HG03457 (cell line): ENCODE measurements around the gene IGIP.

ENCODE experiments used
- ATAC-seq: cut with Tn5 transposase; IDR thresholded peaks from one replicate; pipeline ENCODE4 v1.9.1; 2021; ENCODE audit warnings: moderate number of reproducible peaks; ENCODE audit not compliant: unreplicated experiment

The IGIP gene

GRCh38 chr5:140111011-140111858 is 14.5 kb upstream of the IGIP start:
- ATAC-seq, result no peak

- no peak for ATAC-seq
These were observed 13.7 kb upstream of the IGIP start for GRCh38 chr5:140111859-140112551.

- no peak for ATAC-seq
These were observed 13.0 kb upstream of the IGIP start for GRCh38 chr5:140112685-140113179.

- no peak for ATAC-seq
These were observed 12.5 kb upstream of the IGIP start for GRCh38 chr5:140113180-140113698.

- ATAC-seq, result peak; percentile 71
These were observed 12.0 kb upstream of the IGIP start, which contains the start of gene PURA for GRCh38 chr5:140113699-140114263. Gene PURA, plus strand, starts transcription at chr5:140114109. Its CDS starts 73 bp downstream, at chr5:140114182.

- peak; percentile 22 for ATAC-seq
These were observed 11.2 kb upstream of the IGIP start for GRCh38 chr5:140114341-140115185.

GRCh38 chr5:140115186-140115500 is 10.6 kb upstream of the IGIP start:
- ATAC-seq, result no peak

- no peak for ATAC-seq
These were observed 9.0 kb upstream of the IGIP start for GRCh38 chr5:140116716-140117115.

- no peak for ATAC-seq
These were observed 8.2 kb upstream of the IGIP start for GRCh38 chr5:140117523-140117922.

- ATAC-seq, result no peak
These were observed 7.3 kb upstream of the IGIP start for GRCh38 chr5:140118302-140118936.

GRCh38 chr5:140126315-140127012 is 727 bp downstream of the IGIP start:
- no peak for ATAC-seq

- no peak for ATAC-seq
These were observed 2.6 kb downstream of the IGIP start for GRCh38 chr5:140128376-140128775.

GRCh38 chr5:140130949-140131733 is 5.4 kb downstream of the IGIP start:
- ATAC-seq, result no peak

GRCh38 chr5:140131967-140132409 is 6.3 kb downstream of the IGIP start:
- ATAC-seq, result no peak

GRCh38 chr5:140133514-140134167 is 7.9 kb downstream of the IGIP start:
- no peak for ATAC-seq

GRCh38 chr5:140134277-140134935 is 8.7 kb downstream of the IGIP start:
- ATAC-seq, result no peak

GRCh38 chr5:140135127-140135526 is 9.4 kb downstream of the IGIP start:
- no peak for ATAC-seq

GRCh38 chr5:140136624-140137023 is 10.9 kb downstream of the IGIP start:
- ATAC-seq, result no peak
